HL-60 (cell line): Measurements from ENCODE around the gene BIRC7.

ENCODE experiments used
- DNase-seq, 2 experiments: peaks; one replicate each; pipeline ENCODE4 v3.0.0-alpha.2; 2010 to 2020; ENCODE audit warnings: low read depth in 1 of 2, low spot score in 1 of 2
- H3K27ac ChIP-seq: fragments of 250-450 bp; sonication (Bioruptor Pico); replicated peaks from 2 replicates; pipeline ENCODE4 v1.5.1; 2020; ENCODE audit warnings: mild to moderate bottlenecking, moderate library complexity
- H3K27me3 ChIP-seq: fragments of 250-450 bp; sonication (Bioruptor Pico); 2 replicates; pipeline ENCODE4 v1.5.1; 2021; ENCODE audit warnings: mild to moderate bottlenecking, moderate library complexity; ENCODE audit not compliant: insufficient read depth, poor library complexity, severe bottlenecking
- H3K4me3 ChIP-seq: replicated peaks from 2 replicates; pipeline ENCODE4 v1.5.1; 2011; ENCODE audit warnings: mild to moderate bottlenecking, control low read depth, low read length; ENCODE audit not compliant: insufficient read depth
- CTCF ChIP-seq: IDR thresholded peaks from one replicate; pipeline ENCODE4 v1.5.1; 2011; ENCODE audit warnings: low read length, control low read depth, inconsistent platforms; ENCODE audit not compliant: insufficient read depth
- GABPA ChIP-seq: IDR thresholded peaks from 2 replicates; pipeline ENCODE4 v1.6.1; 2012; ENCODE audit warnings: low read depth
- POLR2AphosphoS5 ChIP-seq: IDR thresholded peaks from 2 replicates; pipeline ENCODE4 v1.6.1; 2012; ENCODE audit warnings: low read depth
- REST ChIP-seq: IDR thresholded peaks from 2 replicates; pipeline ENCODE4 v1.6.1; 2012; ENCODE audit warnings: low read depth; ENCODE audit not compliant: insufficient replicate concordance
- SPI1 ChIP-seq: IDR thresholded peaks from 2 replicates; pipeline ENCODE4 v1.6.1; 2012; ENCODE audit warnings: low read depth, mild to moderate bottlenecking, borderline replicate concordance

BIRC7 gene

GRCh38 chr20:63265891-63266515, 30.3 kb downstream of the BIRC7 start:
- no peak overlapping the region for H3K27ac ChIP-seq
- TF ChIP-seq POLR2AphosphoS5 (no peak), GABPA (no peak), REST (no peak), CTCF (no peak)
- no peak overlapping the region for H3K4me3 ChIP-seq
- peaks cover 21% of the 10 kb centered on the region for H3K27me3 ChIP-seq
- no peak for DNase-seq

- no peak for TF ChIP-seq GABPA
- no peak for TF ChIP-seq REST
- no peak for TF ChIP-seq SPI1
- no peak for TF ChIP-seq POLR2AphosphoS5
Observed at GRCh38 chr20:63267691-63268090, 32.0 kb downstream of the BIRC7 start.

GRCh38 chr20:63268256-63268655, 32.6 kb downstream of the BIRC7 start:
- no peak for DNase-seq
- no peak for TF ChIP-seq POLR2AphosphoS5
- no peak for TF ChIP-seq SPI1
- TF ChIP-seq CTCF = no peak
- no peak for TF ChIP-seq GABPA
- TF ChIP-seq REST = no peak
- peaks cover 9% of the 10 kb centered on the region for H3K27me3 ChIP-seq
- H3K4me3 ChIP-seq = no peak overlapping the region
- no peak overlapping the region for H3K27ac ChIP-seq

More at GRCh38 chr20:63267691-63268090, 32.0 kb downstream of the BIRC7 start:
- Histone ChIP-seq H3K27ac (no peak overlapping the region), H3K27me3 (peaks cover 14% of the 10 kb centered on the region), H3K4me3 (no peak overlapping the region)
- DNase-seq = no peak
